GM23338 (cell line): ENCODE measurements around the gene RPL21.

ENCODE experiments used
- EZH2 ChIP-seq: fragments of 200-600 bp; sonication (generic); IDR thresholded peaks from one replicate; pipeline ENCODE4 v1.8.0; 2017; ENCODE audit warnings: antibody characterized with exemption, mild to moderate bottlenecking, low read depth; ENCODE audit not compliant: unreplicated experiment
- NANOG ChIP-seq: IDR thresholded peaks from 2 replicates; pipeline ENCODE4 v1.6.1; 2016; ENCODE audit warnings: antibody characterized with exemption, borderline replicate concordance
- TF ChIP-seq, protein P1 (sequence below), 2 experiments: fragments of 200-600 bp in 1 of 2; sonication (generic) in 1 of 2; conservative IDR thresholded peaks; 2 replicates each; pipeline versions ENCODE4 v1.5.1 to v1.6.1; 2016 to 2017; ENCODE audit warnings: antibody characterized with exemption in 2 of 2, low read depth in 2 of 2, mild to moderate bottlenecking in 2 of 2, moderate library complexity in 1 of 2
- TF ChIP-seq, protein P2 (sequence below): IDR thresholded peaks from one replicate; pipeline ENCODE4 v1.6.1; 2018; ENCODE audit warnings: antibody characterized with exemption; ENCODE audit not compliant: unreplicated experiment

DNA sequence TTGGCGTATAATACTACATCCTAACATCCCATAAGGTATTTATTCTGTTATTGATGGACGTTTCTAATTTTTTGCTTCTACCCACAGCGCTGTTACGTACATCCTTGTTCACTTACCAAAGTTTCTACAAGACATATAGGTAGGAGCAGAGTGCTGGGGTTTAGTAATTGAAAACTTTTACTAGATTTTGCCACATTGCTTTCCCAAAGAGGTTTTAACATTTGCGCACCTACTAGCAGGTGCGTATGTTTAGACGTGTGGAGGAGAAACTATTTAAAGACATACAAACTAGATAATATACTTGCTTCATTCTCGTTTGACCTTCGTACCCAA, 559 bp upstream of the RPL21 start:
- TF ChIP-seq, protein P1, sequence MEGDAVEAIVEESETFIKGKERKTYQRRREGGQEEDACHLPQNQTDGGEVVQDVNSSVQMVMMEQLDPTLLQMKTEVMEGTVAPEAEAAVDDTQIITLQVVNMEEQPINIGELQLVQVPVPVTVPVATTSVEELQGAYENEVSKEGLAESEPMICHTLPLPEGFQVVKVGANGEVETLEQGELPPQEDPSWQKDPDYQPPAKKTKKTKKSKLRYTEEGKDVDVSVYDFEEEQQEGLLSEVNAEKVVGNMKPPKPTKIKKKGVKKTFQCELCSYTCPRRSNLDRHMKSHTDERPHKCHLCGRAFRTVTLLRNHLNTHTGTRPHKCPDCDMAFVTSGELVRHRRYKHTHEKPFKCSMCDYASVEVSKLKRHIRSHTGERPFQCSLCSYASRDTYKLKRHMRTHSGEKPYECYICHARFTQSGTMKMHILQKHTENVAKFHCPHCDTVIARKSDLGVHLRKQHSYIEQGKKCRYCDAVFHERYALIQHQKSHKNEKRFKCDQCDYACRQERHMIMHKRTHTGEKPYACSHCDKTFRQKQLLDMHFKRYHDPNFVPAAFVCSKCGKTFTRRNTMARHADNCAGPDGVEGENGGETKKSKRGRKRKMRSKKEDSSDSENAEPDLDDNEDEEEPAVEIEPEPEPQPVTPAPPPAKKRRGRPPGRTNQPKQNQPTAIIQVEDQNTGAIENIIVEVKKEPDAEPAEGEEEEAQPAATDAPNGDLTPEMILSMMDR (conservative IDR thresholded peaks at IDR 0.05; ENCODE audit: low read depth in 2 of 2), result no peak
- TF ChIP-seq, protein P2, sequence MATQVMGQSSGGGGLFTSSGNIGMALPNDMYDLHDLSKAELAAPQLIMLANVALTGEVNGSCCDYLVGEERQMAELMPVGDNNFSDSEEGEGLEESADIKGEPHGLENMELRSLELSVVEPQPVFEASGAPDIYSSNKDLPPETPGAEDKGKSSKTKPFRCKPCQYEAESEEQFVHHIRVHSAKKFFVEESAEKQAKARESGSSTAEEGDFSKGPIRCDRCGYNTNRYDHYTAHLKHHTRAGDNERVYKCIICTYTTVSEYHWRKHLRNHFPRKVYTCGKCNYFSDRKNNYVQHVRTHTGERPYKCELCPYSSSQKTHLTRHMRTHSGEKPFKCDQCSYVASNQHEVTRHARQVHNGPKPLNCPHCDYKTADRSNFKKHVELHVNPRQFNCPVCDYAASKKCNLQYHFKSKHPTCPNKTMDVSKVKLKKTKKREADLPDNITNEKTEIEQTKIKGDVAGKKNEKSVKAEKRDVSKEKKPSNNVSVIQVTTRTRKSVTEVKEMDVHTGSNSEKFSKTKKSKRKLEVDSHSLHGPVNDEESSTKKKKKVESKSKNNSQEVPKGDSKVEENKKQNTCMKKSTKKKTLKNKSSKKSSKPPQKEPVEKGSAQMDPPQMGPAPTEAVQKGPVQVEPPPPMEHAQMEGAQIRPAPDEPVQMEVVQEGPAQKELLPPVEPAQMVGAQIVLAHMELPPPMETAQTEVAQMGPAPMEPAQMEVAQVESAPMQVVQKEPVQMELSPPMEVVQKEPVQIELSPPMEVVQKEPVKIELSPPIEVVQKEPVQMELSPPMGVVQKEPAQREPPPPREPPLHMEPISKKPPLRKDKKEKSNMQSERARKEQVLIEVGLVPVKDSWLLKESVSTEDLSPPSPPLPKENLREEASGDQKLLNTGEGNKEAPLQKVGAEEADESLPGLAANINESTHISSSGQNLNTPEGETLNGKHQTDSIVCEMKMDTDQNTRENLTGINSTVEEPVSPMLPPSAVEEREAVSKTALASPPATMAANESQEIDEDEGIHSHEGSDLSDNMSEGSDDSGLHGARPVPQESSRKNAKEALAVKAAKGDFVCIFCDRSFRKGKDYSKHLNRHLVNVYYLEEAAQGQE, result no peak
- no peak for TF ChIP-seq EZH2
- no peak for TF ChIP-seq NANOG
